ENCODE measurements around the gene CA12.

Gene CA12

DNA sequence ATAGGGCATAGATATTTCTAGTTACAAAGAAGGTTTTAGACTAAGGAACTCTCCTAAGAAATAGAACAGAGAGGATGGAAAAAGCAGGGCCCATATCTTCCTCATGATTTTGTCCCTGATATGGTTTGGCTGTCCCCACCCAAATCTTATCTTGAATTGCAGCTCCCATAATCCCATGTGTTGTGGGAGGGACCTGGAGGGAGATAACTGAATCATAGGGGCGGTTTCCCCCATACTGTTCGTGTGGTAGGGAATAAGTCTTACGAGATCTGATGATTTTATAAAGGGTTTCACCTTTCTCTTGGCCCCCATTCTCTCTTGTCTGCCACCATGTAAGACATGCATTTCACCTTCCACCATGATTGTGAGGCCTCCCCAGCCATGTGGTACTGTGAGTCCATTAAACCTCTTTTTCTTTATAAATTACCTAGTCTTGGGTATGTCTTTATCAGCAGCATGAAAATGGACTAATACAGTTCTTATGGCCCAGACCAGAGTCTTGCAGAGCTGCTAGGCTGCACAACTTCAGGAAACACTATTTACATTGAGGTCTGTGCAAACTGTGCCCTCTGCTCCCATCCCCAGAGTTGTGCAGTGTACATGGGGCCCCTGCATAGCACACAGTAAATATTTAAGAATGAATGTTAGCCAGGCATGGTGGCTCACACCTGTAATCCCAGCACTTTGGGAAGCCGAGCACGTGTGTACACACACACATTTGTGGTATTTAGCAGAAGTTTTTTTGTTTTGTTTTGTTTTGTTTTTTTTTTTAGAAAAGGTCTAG lies 20.3 kb upstream of the CA12 start:
- Mint-ChIP-seq H3K27ac (no peak overlapping the region), H3K4me3 (no peak overlapping the region), H3K27me3 (ENCODE audit: low read depth, poor library complexity) (peaks cover 4% of the 10 kb centered on the region), H3K4me1 (peaks cover 45% of the 10 kb centered on the region), H3K36me3 (ENCODE audit: low read depth) (no peaks in the 10 kb centered on the region), H3K9me3 (no peaks in the 10 kb centered on the region)
- TF ChIP-seq, protein P1, sequence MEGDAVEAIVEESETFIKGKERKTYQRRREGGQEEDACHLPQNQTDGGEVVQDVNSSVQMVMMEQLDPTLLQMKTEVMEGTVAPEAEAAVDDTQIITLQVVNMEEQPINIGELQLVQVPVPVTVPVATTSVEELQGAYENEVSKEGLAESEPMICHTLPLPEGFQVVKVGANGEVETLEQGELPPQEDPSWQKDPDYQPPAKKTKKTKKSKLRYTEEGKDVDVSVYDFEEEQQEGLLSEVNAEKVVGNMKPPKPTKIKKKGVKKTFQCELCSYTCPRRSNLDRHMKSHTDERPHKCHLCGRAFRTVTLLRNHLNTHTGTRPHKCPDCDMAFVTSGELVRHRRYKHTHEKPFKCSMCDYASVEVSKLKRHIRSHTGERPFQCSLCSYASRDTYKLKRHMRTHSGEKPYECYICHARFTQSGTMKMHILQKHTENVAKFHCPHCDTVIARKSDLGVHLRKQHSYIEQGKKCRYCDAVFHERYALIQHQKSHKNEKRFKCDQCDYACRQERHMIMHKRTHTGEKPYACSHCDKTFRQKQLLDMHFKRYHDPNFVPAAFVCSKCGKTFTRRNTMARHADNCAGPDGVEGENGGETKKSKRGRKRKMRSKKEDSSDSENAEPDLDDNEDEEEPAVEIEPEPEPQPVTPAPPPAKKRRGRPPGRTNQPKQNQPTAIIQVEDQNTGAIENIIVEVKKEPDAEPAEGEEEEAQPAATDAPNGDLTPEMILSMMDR (IDR thresholded peaks at IDR 0.05) = no peak
- DNase-seq = no peak

DNA sequence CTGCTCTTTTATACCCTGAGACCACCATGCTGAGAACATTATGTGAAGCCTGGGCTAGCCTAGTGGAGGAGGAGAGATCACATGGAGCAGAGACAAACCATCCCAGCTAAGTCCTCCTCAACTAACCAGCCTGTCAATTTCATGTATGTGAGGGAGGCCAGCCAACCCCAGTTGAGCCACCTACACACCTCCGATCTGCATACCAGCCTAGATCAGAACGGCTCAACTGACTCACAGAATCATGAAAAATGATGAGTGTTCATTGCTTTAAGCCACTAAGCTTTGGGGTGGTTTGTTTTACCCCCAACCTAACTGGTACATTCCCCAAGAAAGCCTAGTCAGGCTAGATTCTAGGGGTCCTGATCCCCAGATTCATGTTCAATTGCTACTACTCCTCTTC lies 19.4 kb upstream of the CA12 start:
- no peaks in the 10 kb centered on the region for H3K9me3 Mint-ChIP-seq
- TF ChIP-seq, protein P1 (IDR thresholded peaks at IDR 0.05) = no peak
- H3K4me1 Mint-ChIP-seq = peaks cover 46% of the 10 kb centered on the region
- H3K27ac Mint-ChIP-seq = no peak overlapping the region
- no peaks in the 10 kb centered on the region for H3K36me3 Mint-ChIP-seq (ENCODE audit: low read depth)
- DNase-seq = no peak
- no peak overlapping the region for H3K4me3 Mint-ChIP-seq
- H3K27me3 Mint-ChIP-seq (ENCODE audit: low read depth, poor library complexity) = peaks cover 3% of the 10 kb centered on the region

DNA sequence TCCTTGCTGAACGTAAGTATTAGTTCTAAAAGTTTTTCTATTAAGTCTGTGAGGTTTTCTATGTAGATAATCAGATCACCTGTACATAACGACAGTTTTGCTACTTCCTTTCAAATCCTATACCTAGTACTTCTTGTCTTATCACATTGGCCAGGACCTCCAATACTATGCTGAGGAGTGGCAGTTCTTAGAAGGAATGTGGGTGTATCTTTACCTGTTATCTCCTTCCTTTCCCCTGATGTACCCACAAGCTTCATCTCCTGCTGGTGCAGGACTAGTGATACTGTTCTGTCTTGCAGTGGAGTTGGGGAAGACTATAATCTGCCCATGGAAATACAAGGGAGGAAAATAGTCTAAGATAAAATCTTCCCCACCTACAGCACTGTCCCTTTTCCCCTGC lies 16.8 kb upstream of the CA12 start:
- DNase-seq = no peak
- TF ChIP-seq, protein P1 (IDR thresholded peaks at IDR 0.05) = no peak
- Mint-ChIP-seq H3K4me3 (no peak overlapping the region), H3K27ac (no peak overlapping the region), H3K27me3 (ENCODE audit: low read depth, poor library complexity) (peaks cover 3% of the 10 kb centered on the region), H3K4me1 (peaks cover 31% of the 10 kb centered on the region), H3K36me3 (ENCODE audit: low read depth) (no peaks in the 10 kb centered on the region), H3K9me3 (no peaks in the 10 kb centered on the region)

DNA sequence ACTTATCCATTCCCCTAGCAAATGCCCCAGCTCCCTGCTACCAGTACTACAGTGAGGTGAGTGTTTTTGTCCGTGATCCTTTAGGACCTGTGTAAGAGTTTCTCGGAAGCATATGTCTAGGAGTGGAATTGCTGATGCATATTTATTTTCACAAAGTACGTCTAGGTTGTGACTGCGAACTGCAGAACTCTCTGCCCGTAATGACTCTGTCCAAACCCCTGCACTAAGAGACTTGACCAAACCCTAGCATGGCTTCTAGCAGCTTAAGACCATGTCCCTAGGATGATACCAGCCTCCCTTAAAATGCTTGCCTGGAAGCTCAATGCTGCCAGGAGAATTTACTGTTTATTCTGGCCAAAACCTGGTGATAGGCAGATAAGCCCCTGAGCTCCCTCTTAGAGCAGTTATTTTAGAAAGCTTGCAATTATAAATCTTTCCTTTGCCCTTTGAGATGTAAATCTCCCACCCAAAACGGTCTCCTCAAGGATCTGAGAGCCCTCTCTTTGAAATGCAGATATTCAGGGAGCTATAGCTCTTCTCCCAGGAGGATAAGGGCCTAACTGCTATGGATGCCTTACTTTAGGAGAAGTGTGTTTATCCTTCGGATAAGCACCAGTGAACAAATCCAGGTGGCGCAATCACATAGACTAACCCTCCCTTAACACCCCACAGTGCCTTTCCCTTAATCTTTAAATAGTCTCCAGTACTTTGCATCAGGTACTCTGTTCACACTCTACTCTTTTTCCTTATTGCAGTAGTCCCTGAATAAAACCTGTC lies 14.7 kb upstream of the CA12 start:
- Mint-ChIP-seq H3K27ac (peak overlapping the region; percentile 18), H3K9me3 (no peaks in the 10 kb centered on the region), H3K36me3 (ENCODE audit: low read depth) (no peaks in the 10 kb centered on the region), H3K4me1 (peaks cover 37% of the 10 kb centered on the region), H3K4me3 (no peak overlapping the region), H3K27me3 (ENCODE audit: low read depth, poor library complexity) (peaks cover 8% of the 10 kb centered on the region)
- no peak for DNase-seq
- TF ChIP-seq, protein P1 (IDR thresholded peaks at IDR 0.05) = no peak

DNA sequence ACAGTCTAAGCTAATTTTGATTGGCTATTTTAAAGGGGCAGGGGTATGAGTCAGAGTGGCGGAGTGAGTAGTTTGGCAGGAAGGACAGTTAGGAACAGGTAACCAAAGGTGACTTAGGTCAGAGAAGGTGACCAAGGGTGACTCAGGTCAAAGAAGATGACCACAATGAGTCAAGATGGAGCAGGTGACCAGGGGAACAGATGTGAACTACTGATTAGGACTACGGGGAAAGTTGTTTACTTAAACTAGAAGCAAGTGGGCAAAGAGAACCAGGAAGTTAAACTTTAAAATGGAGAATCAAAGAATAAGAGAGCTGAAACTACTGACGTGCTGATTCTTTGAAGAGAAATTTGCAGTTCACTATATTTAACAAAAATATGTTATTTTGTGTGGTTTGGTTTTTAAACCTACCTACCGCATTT lies 14.1 kb upstream of the CA12 start:
- peaks cover 39% of the 10 kb centered on the region for H3K4me1 Mint-ChIP-seq
- H3K27ac Mint-ChIP-seq = no peak overlapping the region
- peaks cover 8% of the 10 kb centered on the region for H3K27me3 Mint-ChIP-seq (ENCODE audit: low read depth, poor library complexity)
- TF ChIP-seq, protein P1 (IDR thresholded peaks at IDR 0.05) = no peak
- no peaks in the 10 kb centered on the region for H3K36me3 Mint-ChIP-seq (ENCODE audit: low read depth)
- no peaks in the 10 kb centered on the region for H3K9me3 Mint-ChIP-seq
- no peak overlapping the region for H3K4me3 Mint-ChIP-seq
- DNase-seq = no peak
